Hematopoietic multipotent progenitor cell treated with erythropoietin and hydrocortisone succinate and interleukin-3 and kit ligand, for 6 days (in vitro differentiated cells): Measurements from ENCODE around the gene RARB.

Experiments used
- DNase-seq: peaks from one replicate; pipeline ENCODE4 v3.0.0-alpha.2; 2015

Gene RARB

GRCh38 chr3:25582242-25582641 lies 154.2 kb downstream of the RARB start:
- peak; percentile 23 for DNase-seq

DNA sequence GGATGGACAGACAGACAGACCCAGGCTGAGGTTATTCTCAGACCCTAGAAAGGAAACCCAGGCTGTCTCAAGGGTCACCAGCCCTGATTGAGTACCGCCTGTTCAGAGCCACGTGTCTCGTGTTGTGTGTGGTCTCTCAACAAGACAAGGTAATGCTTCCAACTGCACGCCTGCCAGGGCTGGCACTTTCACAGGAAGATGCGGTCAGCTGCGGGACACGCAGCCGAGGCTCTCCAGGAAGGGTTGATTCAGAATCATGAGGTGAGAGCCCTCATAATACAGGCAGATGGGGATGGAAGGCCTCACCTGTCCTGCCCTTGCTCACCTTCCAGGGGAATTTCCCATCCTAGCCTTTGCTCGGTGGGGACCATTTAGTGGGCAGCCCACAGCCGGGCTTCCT lies 155.3 kb downstream of the RARB start:
- no peak for DNase-seq

GRCh38 chr3:25584011-25584789 lies 156.1 kb downstream of the RARB start:
- no peak for DNase-seq

DNA sequence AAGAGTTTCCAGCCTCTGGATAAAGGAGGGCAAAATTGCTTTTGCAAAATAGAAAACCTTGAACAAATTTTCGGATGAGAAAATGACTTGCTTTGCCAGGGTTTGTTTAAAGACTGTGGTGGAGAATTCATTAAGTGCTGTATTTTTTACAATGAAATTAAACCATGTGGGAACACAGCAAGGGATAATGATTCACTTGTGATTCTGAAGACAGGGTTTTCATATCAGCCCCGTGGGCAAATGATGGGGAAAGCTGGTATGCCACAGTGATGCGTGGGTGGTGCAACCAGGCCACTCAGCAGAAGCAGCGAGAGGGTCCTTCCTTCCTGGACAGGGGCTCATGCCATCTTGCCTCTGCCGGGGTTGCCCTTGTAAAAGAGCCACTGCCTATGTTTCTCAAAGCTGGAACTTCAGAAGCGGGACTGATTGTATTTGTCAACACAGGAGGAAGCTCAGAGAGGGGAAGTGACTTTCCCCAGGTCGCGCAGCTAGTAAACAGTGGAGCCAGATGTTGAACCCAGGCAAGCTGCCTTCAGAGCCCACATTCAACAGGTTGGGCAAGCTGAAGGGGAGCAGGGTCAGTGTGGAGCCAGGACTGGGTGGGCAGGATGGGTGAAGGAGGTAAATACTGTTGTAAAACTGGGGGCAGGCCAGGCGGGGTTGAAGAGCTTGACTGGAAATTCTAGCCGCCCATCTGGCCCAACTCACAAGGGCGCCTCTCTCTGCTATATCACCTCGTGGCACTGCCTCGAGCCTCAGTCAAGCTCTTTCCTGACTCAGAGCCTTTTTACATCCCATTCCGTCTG lies 157.5 kb downstream of the RARB start:
- no peak for DNase-seq

- no peak for DNase-seq
These were observed 158.1 kb downstream of the RARB start for GRCh38 chr3:25586167-25586505.

DNA sequence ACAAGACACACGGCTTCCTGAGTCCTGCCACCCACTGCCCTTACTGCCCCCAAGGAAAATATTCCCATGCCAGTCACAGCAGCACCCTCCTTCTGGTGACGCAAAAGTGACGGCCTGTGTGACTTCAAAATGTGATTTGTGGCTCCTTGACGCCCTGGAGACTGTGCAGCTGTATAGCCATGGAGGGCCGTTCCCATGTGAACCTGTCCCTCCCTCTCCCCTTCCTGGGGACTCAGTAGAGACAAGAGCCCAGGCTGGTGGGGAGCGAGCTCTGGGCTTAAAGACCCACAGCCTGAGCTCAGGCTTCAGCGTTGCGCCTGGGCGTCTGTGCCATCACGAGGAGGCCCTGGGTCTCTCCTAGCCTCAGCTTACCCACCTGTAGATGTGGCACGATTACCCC lies 158.5 kb downstream of the RARB start:
- DNase-seq, result no peak

DNA sequence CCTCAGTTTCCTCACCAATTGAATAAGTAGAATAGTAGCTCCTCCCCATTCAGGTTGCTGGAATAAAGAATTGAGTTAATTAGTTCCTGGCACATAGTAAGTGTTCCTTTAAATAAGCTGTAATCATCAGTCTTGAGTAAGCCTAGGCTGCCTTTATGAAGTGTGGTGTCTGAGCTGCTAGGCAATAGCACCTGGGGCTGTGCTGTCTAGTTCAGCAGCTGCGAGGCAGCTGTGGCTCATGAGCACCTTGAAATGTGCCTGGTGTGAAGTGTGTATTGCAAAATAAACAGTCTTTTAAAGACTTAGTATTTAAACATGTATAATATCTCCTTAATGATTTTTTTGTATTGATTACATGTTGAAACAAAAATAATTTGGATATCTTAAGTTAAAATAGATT lies 159.0 kb downstream of the RARB start:
- DNase-seq, result no peak

DNA sequence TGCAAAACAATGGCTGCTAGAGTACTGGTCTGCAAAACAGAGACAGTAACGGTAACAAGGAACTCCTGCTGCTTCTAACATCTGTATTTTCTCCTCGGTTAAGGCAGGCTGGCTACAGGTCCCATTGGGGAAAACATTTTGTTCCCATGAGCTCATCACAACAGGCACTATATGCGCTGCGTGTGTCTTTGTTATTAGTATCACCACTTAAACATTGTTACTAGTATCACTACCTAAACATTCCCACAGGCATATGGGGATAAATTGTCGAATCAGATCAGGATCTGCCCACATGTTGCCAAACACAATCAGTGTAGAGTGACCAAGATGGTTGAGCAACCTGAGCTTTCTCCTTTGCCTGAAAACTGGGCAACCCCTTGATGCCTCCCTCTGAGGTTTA lies 159.5 kb downstream of the RARB start:
- DNase-seq, result no peak

GRCh38 chr3:25587975-25588374 lies 159.9 kb downstream of the RARB start:
- no peak for DNase-seq

- no peak for DNase-seq
These were observed 160.5 kb downstream of the RARB start for GRCh38 chr3:25588441-25589103.

DNA sequence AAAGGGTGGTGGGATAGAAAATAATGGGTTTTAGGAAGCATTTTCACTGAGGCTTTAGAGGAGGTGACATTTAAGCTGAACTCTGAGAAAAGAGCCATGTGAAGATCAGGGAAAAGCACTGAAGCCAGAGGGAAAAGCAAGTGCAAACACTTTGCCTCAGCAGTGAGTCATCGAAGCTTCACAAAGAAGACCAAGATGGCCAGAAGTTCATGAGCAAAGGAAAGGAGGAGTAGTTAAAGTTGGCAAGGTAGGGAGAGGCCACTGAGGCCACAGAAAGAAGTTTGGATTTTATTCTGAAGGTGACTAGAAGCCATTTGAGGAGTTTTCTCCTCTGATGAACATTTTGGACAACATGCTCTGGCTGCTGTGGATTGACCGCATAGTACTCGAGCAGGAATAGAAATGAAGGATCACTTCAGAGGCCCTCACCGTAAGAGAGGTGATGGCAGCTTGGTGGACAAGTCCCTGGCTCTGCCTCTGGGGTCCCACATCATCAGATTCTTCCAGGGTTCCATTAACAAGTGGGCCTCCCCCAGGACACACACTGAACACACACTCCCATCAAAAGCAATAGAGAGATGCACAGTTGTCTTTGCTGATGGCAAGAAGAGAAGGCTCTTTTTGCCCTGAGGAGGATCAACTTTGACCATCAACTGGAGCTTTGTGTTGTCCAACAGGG lies 161.2 kb downstream of the RARB start:
- DNase-seq, result no peak

- no peak for DNase-seq
These were observed 161.8 kb downstream of the RARB start for GRCh38 chr3:25589783-25590258.

DNA sequence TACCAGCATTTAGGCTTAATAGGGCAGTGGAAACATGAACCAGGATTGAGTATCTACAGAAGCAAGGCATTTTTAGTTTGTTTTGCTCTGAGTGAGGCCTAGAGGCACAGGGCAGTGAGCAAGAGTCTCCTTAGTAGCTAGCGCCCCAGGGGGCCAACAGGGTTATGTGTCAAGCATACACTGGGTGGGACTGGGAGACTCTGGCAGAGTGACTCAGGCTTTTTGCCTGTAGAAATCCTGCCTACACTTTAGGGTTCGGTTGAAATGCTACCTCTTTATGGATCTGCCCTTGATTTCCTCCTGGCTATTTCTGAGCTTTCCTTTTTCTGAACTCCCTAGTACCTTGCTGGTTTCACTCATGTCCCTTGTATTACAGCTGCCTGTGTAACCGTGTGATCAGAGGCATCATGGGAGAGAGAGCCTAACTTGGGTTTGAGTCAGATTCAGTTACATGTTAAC lies 164.5 kb downstream of the RARB start:
- DNase-seq, result peak; percentile 68

DNA sequence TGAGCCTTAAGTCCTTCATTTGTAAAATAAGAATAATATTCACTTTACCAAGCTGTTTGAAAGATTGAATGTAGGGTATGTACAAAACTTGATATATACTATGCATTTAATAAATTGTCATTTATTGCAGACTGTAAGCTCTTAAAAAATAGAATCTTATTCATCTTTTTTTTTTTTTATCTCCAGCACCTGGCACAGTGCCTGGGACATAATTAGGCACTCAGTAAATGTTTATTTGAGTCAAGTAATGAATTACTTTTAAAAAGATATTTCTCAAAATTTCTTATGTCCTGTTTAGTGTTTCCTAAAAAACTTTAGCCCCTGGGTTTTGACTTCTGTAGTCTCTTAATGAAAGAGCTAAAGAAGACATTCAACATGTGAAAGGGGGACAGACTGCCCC lies 164.9 kb downstream of the RARB start:
- DNase-seq, result no peak

DNA sequence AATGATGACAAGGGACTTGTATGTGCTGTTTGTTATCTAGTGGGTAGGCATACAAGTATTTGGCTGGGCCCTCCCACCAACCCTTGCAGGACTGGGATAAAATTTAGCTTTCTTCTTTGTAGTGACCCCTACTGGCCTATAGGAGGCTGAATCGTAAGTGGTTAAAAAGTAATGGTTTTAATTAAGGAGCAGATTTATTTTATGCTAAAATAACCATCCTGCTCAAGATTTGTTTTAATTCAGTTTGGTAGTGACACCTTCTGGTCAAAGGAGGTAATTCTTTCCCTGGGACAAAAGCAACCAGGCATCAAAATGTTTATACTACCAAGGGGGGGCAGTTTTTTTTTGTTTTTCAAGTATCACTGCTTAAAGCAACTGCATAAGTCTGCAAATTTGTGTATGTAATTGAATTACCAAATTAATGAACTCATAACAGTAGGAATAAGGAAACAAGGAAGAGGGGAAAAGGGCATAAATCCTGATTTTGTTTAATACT lies 166.0 kb downstream of the RARB start:
- DNase-seq, result peak; percentile 77

DNA sequence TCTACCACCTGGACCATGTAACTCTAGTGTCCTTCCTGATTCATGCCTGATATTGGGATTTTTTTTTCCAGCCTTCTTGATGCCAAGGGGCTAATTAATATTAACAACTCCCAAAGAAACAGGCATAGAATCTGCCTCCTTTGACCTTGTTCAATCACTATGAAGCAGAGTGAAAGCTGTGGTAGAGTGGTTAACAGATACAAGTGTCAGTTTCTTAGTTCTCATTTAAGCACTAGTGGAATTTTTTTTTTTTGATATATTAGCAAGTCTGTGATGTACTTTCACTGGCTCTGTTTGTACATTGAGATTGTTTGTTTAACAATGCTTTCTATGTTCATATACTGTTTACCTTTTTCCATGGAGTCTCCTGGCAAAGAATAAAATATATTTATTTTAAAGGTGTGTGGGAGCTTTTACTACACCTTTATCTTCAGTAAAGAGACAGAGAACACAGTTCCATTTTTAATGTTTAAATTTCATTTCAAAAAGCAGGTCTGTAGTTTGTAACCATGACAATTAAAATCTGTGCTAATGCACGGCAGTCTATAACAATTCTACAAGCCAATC lies 169.6 kb downstream of the RARB start:
- no peak for DNase-seq

DNA sequence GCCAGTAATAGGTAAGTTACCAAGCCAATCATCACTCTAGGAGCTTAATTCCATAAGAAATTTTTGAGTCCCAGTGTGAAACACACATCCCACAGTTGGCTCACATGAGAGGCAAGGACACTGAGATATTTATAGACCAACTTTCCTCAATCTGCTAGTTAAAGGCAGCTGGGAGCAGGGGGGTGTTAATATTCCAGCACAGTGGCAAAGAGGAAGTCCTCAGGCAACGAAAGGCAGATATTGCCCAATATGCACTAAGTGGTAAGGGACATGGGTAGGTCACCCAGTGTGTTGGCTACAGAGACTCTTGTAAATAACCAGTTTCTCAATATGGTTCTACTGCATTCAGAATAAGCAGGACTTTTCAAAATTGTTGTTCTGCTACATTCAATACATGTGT lies 175.6 kb downstream of the RARB start:
- DNase-seq, result peak; percentile 66

GRCh38 chr3:25604107-25604805 lies 176.2 kb downstream of the RARB start:
- DNase-seq, result peak; percentile 93

GRCh38 chr3:25610167-25610566 lies 182.1 kb downstream of the RARB start:
- no peak for DNase-seq

GRCh38 chr3:25610779-25611178 lies 182.7 kb downstream of the RARB start:
- no peak for DNase-seq

GRCh38 chr3:25611193-25611592 lies 183.1 kb downstream of the RARB start:
- no peak for DNase-seq

DNA sequence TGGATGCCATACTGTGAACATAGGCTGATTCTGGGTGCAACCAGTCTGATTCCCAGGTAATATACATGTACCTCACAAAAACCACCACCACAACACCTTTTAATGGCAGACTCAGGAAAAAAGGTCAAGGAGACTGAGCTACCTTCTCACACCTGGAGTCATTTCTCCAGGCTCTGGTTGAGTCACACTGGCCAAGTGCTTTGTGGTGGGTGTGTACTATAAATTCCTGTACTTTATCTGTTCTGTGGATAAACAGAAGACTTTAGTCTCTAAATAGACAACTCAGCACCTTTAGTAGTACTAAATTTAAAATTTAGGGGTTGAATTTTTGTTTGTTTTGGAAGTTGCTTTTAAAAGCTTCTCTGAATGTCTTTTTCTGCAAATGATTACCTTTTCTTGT lies 190.0 kb downstream of the RARB start:
- no peak for DNase-seq
